Measurements from ENCODE around the gene CATSPER1.

The CATSPER1 gene

DNA sequence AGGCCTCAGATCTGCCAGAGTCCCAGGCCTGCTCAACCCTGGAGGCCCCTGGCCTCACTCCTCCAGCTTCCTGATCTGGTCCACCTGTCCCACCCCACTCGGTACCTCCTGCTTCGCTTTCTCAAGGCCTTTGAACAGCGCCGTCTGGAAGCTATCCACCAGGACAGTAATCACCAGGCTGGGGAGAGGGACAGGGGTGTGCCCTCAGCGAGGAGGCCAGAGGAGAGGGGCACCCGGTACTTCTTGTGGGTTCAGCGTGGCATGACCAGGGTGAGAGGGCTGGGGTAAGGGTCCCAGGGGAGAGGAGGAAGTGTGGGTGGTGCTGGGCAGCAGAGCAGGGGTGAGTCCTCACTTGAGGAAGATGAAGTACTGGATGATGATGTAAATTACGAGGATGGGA is 6.1 kb downstream of the CATSPER1 start:
- no peak for ATAC-seq
- TF ChIP-seq, protein P1, sequence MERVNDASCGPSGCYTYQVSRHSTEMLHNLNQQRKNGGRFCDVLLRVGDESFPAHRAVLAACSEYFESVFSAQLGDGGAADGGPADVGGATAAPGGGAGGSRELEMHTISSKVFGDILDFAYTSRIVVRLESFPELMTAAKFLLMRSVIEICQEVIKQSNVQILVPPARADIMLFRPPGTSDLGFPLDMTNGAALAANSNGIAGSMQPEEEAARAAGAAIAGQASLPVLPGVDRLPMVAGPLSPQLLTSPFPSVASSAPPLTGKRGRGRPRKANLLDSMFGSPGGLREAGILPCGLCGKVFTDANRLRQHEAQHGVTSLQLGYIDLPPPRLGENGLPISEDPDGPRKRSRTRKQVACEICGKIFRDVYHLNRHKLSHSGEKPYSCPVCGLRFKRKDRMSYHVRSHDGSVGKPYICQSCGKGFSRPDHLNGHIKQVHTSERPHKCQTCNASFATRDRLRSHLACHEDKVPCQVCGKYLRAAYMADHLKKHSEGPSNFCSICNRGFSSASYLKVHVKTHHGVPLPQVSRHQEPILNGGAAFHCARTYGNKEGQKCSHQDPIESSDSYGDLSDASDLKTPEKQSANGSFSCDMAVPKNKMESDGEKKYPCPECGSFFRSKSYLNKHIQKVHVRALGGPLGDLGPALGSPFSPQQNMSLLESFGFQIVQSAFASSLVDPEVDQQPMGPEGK (CRISPR knock-in tag; IDR thresholded peaks at IDR 0.05; ENCODE audit: borderline replicate concordance): no peak
- TF ChIP-seq ARNTL (CRISPR knock-in tag; IDR thresholded peaks at IDR 0.05; ENCODE audit: borderline replicate concordance, low read depth) (no peak), ZNF565 (CRISPR knock-in tag; conservative IDR thresholded peaks at IDR 0.05; ENCODE audit: low read depth) (no peak), BACH2 (CRISPR knock-in tag; IDR thresholded peaks at IDR 0.05; ENCODE audit: borderline replicate concordance) (no peak), ISL1 (CRISPR knock-in tag; IDR thresholded peaks at IDR 0.05) (no peak)
- TF ChIP-seq, protein P2, sequence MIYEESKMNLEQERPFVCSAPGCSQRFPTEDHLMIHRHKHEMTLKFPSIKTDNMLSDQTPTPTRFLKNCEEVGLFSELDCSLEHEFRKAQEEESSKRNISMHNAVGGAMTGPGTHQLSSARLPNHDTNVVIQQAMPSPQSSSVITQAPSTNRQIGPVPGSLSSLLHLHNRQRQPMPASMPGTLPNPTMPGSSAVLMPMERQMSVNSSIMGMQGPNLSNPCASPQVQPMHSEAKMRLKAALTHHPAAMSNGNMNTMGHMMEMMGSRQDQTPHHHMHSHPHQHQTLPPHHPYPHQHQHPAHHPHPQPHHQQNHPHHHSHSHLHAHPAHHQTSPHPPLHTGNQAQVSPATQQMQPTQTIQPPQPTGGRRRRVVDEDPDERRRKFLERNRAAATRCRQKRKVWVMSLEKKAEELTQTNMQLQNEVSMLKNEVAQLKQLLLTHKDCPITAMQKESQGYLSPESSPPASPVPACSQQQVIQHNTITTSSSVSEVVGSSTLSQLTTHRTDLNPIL (CRISPR knock-in tag; IDR thresholded peaks at IDR 0.05; ENCODE audit: low read depth): no peak
- TF ChIP-seq, protein P3, sequence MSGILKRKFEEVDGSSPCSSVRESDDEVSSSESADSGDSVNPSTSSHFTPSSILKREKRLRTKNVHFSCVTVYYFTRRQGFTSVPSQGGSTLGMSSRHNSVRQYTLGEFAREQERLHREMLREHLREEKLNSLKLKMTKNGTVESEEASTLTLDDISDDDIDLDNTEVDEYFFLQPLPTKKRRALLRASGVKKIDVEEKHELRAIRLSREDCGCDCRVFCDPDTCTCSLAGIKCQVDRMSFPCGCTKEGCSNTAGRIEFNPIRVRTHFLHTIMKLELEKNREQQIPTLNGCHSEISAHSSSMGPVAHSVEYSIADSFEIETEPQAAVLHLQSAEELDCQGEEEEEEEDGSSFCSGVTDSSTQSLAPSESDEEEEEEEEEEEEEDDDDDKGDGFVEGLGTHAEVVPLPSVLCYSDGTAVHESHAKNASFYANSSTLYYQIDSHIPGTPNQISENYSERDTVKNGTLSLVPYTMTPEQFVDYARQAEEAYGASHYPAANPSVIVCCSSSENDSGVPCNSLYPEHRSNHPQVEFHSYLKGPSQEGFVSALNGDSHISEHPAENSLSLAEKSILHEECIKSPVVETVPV (CRISPR knock-in tag; IDR thresholded peaks at IDR 0.05): no peak

DNA sequence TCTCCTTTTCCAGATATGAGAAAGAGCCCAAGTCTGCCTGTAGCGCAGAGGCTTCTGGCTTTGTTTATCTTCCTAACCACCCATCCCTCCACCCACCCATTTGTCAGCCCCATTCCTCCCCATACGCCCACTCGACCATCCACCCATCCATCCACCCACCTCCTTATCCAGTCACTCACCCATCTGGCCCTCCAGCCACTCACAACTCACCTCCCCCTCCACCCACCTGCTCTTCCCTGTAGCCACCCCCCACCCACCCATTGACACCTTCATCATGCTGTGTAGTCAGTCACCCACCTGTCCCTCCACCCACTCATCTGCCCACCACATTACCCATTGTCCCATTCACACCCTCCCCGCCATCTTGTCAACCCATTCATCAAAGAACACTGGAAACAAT is 9.0 kb downstream of the CATSPER1 start:
- ATAC-seq: no peak
- TF ChIP-seq ZFP30 (CRISPR knock-in tag; IDR thresholded peaks at IDR 0.05) (no peak), TOX (CRISPR knock-in tag; IDR thresholded peaks at IDR 0.05; ENCODE audit: borderline replicate concordance) (no peak), PPARA (CRISPR knock-in tag; IDR thresholded peaks at IDR 0.05; ENCODE audit: borderline replicate concordance) (no peak), CSDC2 (CRISPR knock-in tag; IDR thresholded peaks at IDR 0.05) (no peak), GLIS3 (CRISPR knock-in tag; IDR thresholded peaks at IDR 0.05) (no peak), ZNF70 (CRISPR knock-in tag; IDR thresholded peaks at IDR 0.05) (no peak), BACH2 (CRISPR knock-in tag; IDR thresholded peaks at IDR 0.05; ENCODE audit: borderline replicate concordance) (no peak), ESRRG (CRISPR knock-in tag; IDR thresholded peaks at IDR 0.05) (no peak), ZNF8 (CRISPR knock-in tag; IDR thresholded peaks at IDR 0.05) (no peak), ZFP3 (CRISPR knock-in tag; IDR thresholded peaks at IDR 0.05) (no peak)
- TF ChIP-seq, protein P4, sequence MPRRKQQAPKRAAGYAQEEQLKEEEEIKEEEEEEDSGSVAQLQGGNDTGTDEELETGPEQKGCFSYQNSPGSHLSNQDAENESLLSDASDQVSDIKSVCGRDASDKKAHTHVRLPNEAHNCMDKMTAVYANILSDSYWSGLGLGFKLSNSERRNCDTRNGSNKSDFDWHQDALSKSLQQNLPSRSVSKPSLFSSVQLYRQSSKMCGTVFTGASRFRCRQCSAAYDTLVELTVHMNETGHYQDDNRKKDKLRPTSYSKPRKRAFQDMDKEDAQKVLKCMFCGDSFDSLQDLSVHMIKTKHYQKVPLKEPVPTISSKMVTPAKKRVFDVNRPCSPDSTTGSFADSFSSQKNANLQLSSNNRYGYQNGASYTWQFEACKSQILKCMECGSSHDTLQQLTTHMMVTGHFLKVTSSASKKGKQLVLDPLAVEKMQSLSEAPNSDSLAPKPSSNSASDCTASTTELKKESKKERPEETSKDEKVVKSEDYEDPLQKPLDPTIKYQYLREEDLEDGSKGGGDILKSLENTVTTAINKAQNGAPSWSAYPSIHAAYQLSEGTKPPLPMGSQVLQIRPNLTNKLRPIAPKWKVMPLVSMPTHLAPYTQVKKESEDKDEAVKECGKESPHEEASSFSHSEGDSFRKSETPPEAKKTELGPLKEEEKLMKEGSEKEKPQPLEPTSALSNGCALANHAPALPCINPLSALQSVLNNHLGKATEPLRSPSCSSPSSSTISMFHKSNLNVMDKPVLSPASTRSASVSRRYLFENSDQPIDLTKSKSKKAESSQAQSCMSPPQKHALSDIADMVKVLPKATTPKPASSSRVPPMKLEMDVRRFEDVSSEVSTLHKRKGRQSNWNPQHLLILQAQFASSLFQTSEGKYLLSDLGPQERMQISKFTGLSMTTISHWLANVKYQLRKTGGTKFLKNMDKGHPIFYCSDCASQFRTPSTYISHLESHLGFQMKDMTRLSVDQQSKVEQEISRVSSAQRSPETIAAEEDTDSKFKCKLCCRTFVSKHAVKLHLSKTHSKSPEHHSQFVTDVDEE (CRISPR knock-in tag; IDR thresholded peaks at IDR 0.05): no peak
- TF ChIP-seq, protein P2 (CRISPR knock-in tag; IDR thresholded peaks at IDR 0.05; ENCODE audit: low read depth): no peak

DNA sequence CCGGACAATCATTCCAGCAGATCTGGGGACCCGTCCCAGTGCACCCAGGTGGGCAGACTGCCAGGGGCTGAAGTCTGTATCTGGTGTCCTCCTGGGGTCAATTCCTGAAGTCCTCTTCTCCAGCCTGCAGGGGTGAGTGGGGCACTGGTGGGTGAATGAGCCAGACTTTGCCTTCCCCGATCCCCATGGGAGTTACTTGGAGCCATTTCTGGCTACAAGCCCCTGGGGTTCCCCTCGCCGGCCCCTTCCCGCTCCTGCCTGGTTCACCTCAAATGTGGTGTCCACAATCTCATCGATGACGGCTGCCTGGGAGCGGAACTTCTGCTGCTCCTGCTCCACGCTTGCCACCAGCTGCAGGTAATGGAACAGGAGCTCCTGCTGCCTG is 9.5 kb downstream of the CATSPER1 start:
- no peak for ATAC-seq
- TF ChIP-seq CSDC2 (CRISPR knock-in tag; IDR thresholded peaks at IDR 0.05): no peak
- TF ChIP-seq, protein P4 (CRISPR knock-in tag; IDR thresholded peaks at IDR 0.05): no peak
- TF ChIP-seq, protein P3 (CRISPR knock-in tag; IDR thresholded peaks at IDR 0.05): no peak
- no peak for TF ChIP-seq ESRRG (CRISPR knock-in tag; IDR thresholded peaks at IDR 0.05)
- TF ChIP-seq ZFP3 (CRISPR knock-in tag; IDR thresholded peaks at IDR 0.05): no peak
- no peak for TF ChIP-seq TOX (CRISPR knock-in tag; IDR thresholded peaks at IDR 0.05; ENCODE audit: borderline replicate concordance)
- no peak for TF ChIP-seq TCF4 (CRISPR knock-in tag; IDR thresholded peaks at IDR 0.05; ENCODE audit: borderline replicate concordance)
- TF ChIP-seq SNAI2 (CRISPR knock-in tag; IDR thresholded peaks at IDR 0.05): no peak
- TF ChIP-seq OSR1 (CRISPR knock-in tag; IDR thresholded peaks at IDR 0.05): no peak
- TF ChIP-seq, protein P2 (CRISPR knock-in tag; IDR thresholded peaks at IDR 0.05; ENCODE audit: low read depth): no peak
- no peak for TF ChIP-seq ISL1 (CRISPR knock-in tag; IDR thresholded peaks at IDR 0.05)
- TF ChIP-seq ARNTL (CRISPR knock-in tag; IDR thresholded peaks at IDR 0.05; ENCODE audit: borderline replicate concordance, low read depth): no peak
- TF ChIP-seq ZNF8 (CRISPR knock-in tag; IDR thresholded peaks at IDR 0.05): no peak
- no peak for TF ChIP-seq PPARA (CRISPR knock-in tag; IDR thresholded peaks at IDR 0.05; ENCODE audit: borderline replicate concordance)
- TF ChIP-seq ZNF70 (CRISPR knock-in tag; IDR thresholded peaks at IDR 0.05): no peak
- TF ChIP-seq ZNF565 (CRISPR knock-in tag; conservative IDR thresholded peaks at IDR 0.05; ENCODE audit: low read depth): no peak
- no peak for TF ChIP-seq RARB (CRISPR knock-in tag; IDR thresholded peaks at IDR 0.05)
- TF ChIP-seq GLIS3 (CRISPR knock-in tag; IDR thresholded peaks at IDR 0.05): no peak
